Dermis blood vessel endothelial cell (primary cell): ENCODE measurements around the gene GULP1. TPM values are rescaled to one million over a fixed set of nuclear protein-coding genes. Genes with fewer than 3 reads are reported as not detected.
A peak's percentile ranks its signal among the peaks of the same experiment; 100 is the strongest.
"Not testable (repeated sequence)": the region's sequence is repeated elsewhere in the genome, so short reads cannot be mapped to it uniquely, and the experiment has no call there.

Experiments
- DNase-seq: peaks from one replicate; pipeline ENCODE4 v3.0.0; 2010
- total RNA-seq: library from RNA; depleted of rRNA; stranded (reverse); fragments of >200 nt; gene quantifications from 2 replicates; pipeline ENCODE4 v1.2.3, GENCODE V29; 2014

Gene GULP1
- total RNA-seq, 1 donor from 2014 or later: 15.7 TPM

- DNase-seq: no peak
These were observed 193.8 kb downstream of the GULP1 start for GRCh38 chr2:188485496-188485895.

DNA sequence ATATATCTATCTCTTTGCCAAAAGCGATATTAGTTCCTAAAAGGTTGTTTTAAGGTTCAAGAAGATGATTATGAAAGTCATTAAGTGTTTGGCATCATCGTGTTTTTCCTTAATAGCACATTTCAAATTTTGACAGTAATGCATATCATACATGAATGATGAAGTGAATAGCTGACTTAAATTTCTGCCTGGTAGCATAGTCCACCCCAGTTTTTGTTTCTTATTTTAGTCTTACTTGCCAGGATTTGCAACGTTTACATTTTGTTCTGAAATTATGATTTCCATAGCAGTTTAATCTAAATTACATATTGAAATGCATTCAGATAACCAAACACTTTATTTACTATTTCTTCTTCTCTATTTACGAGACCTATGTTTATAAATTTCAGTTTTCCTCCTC is 201.1 kb downstream of the GULP1 start:
- no peak for DNase-seq

- DNase-seq: no peak
These were observed 203.2 kb downstream of the GULP1 start for GRCh38 chr2:188494906-188495305.

DNA sequence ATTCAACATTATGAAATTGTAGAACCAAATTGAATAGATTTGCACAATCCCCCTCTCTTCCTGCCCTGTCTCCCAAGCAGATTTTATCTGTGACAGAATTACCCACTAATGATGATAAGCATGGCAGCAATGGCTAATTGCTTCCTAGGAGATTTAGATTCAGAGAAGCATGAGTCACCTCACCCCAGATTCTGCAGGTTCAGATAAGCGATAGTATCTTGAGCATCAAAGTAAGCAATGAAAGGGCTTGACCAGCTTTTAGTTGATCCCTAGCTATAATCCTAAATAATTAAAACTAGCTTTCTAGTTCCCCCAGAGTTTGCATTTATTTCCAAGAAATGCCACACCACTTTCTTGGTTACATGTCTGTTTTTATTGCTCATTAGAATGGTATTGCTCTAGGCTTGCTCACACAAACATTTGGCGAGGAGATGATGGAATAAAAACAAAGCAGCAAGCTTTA is 204.3 kb downstream of the GULP1 start:
- DNase-seq: no peak

- DNase-seq: no peak
These were observed 206.1 kb downstream of the GULP1 start for GRCh38 chr2:188497726-188498125.

DNA sequence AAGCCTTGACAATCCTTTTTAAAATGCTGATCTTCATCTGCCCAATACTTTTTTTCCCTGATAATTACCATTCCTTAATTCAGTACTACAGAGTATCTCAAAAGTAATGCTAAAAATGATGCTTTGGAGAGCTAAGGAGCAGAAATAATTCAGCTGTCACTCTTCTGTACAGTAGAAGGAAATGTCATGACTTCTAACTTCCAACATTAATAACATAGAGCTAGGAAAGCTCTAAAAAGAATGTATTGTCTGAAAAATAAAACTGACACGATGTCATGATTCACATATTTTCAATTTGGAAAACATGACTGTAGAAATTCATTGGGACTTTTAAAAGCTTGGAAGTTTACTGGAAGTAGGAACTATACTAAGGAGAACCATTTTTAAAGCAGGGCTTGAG is 212.3 kb downstream of the GULP1 start:
- DNase-seq: no peak

DNA sequence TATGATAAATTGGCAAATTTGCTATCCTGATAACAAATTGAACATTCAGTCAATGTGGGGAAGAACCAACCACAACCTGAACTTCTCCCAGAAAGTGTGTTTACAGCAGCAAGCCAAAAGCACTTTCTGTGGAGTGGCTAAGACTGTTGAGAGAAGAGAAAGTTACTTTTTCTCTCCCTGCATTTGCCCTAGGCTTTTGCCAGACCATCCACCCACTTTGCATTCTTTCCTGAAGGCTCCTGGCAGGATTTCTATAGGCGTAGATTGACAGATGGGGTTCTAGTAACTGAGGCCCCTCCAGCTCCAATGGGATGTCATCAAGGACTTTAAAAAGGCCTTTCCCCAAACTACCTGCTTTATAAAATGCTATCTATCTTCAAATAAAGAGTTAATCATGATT is 215.2 kb downstream of the GULP1 start:
- no peak for DNase-seq

DNA sequence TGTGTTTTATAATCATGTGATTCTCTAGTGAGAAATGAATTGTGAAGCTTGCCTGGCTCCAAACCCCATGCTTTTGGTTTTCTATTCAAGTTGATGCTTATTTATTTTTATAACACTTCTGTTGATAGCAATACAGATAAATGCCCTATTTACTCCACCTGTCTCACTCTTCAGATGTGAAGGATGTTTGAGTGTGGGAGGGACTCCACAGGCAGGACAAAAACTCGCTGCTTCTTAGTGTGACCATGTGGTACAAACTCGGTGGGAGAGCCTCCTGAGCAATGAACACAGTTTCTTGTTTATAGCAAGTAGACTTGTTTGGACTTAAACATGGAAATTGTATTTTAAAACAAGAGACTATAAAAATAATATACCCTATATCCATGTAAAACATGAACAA is 219.7 kb downstream of the GULP1 start:
- no peak for DNase-seq

DNA sequence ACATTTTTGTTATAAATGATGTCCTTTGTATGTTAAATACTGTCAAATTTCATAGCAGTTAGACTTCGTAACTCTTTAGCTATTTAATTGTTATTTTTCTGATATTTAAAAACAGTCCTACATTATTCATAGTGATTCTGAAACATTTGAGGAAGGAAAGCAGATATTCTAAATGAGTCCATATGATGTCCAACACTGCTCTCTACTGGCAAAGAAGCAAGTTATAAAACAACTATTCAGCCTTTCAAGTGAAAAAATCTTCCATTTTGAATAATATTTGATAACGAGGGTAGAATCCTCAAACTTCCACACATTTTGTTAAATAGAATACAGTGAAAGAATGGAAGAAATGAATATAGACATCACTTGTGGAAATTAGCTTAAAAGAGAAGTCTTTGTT is 220.8 kb downstream of the GULP1 start:
- peak; percentile 73 for DNase-seq

- no peak for DNase-seq
These were observed 224.2 kb downstream of the GULP1 start for GRCh38 chr2:188515918-188516317.

GRCh38 chr2:188517549-188518215 is 226.0 kb downstream of the GULP1 start:
- no peak for DNase-seq

DNA sequence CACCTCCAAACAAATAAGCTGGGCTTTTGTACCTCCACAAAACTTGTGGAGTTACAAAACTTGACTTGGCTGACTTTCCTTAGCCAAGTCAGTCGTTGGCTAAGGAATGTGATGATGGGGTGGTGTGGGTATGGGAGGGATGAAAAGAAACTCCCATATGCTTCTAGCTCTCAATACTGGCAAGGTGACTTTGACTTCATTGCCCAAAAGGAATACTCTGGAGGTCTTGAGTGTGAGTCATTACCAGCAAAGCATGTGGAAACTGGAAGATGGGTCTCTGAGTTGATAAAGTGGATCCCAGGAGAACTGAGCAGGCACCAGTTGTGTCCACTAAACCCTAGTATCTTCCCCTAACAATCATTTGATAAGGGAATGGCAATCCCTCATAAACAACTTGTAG is 226.7 kb downstream of the GULP1 start:
- DNase-seq: no peak

- DNase-seq: peak; percentile 51
These were observed 227.5 kb downstream of the GULP1 start for GRCh38 chr2:188519136-188519535.

DNA sequence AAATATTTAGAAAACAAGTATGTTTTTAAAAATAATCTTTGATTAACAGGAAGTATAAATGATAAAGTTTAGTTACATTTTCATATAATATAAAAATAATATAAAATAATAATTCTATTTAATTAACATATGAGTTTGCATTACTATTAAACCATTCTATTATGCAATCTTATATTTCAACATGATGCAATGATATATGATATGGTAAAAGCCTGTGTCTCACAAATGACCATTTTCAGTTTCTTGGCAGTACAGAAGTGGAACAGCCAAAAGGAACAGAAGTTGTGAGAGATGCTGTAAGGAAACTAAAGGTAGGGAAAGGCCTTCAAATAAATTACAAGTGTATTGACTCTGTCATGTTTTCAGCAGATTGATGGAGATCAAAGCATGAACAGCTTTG is 230.8 kb downstream of the GULP1 start:
- DNase-seq: no peak

- DNase-seq: peak; percentile 34
These were observed 232.2 kb downstream of the GULP1 start for GRCh38 chr2:188523919-188524318.

DNA sequence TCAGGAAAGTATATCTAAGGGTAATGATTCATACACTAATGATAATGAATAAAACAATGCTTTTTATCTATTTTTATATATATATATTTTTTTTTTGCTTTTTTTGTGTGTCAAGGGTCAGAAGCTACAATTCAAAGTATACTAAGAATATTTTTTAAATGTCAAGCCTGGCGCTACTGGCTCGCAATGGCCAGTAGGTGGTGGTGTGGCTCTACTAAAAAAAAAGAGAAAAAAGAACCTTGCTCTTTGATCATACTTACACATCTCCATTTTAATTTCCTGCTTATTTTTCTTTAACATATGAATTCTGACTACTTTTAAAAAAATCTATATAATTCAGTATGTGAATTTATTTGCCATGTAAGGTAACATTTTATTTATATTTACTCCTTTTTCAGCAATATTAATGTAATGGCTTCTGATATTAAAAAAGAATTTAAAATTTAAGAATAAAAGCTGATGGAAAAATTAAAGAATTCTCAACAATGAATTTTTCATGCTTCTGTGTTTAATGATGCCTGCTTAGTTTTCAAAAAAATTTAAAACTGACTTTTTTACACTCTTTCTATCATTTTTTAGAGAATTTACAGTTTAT is 232.9 kb downstream of the GULP1 start:
- DNase-seq: peak; percentile 66

- no peak for DNase-seq
These were observed 235.0 kb downstream of the GULP1 start for GRCh38 chr2:188526701-188527100.

- DNase-seq: no peak
These were observed 235.5 kb downstream of the GULP1 start for GRCh38 chr2:188527141-188527540.

DNA sequence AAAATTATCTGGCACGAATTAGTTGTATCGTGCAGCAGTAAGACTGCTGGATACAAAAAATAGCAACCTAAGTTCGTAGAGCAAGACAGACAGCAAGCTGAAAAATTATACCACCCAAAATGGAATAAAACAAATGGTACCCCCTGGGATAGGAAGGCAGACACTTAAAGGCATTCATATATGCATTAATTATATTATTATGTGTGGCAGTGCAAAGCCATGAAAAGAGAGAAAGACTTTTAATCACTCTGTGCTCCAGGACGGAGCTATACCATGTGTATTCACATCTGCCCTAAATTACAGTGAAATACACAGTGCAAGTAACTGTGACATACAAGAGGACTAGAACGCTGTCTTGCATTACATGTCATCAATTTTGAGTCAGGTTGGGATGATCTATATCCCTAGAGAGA is 235.9 kb downstream of the GULP1 start:
- no peak for DNase-seq

DNA sequence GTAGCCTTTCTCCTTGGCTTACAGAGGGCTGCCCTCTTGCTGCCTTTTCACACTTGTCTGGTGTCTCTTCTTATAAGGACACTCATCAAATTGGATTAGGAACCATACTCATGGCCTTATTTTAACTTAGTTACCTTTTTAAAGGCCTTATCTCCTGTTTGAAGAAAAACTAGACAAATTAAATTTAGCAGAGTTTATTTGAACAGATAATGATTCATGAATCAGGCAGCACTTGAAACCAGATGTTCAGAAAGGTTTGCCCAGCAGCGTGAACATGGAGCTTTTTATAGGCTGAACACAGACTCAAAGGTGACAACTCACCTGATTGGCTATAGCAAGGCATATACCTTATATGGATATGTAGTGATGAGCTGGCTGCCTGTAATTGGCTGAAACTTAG is 238.0 kb downstream of the GULP1 start:
- no peak for DNase-seq

GRCh38 chr2:188534875-188535274 is 243.2 kb downstream of the GULP1 start:
- DNase-seq: no peak

- DNase-seq: peak; percentile 9
These were observed 260.0 kb downstream of the GULP1 start for GRCh38 chr2:188551671-188552070.

DNA sequence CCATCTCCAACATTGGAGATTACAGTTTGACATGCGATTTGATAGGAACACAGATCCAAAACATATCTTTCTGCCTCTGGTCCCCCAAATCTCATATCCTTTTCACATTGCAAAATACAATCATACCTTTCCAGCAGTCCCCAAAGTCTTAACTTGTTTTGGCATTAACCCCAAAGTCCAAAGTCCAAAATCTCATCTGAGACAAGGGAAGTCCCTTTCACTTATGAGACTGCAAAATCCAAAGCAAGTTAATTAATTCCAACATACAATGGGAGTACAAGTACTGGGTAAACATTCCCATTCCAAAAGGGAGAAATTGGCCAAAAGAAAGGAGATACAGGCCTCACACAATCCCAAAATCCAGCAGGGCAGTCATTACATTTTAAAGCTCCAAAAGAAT is 265.4 kb downstream of the GULP1 start:
- no peak for DNase-seq

DNA sequence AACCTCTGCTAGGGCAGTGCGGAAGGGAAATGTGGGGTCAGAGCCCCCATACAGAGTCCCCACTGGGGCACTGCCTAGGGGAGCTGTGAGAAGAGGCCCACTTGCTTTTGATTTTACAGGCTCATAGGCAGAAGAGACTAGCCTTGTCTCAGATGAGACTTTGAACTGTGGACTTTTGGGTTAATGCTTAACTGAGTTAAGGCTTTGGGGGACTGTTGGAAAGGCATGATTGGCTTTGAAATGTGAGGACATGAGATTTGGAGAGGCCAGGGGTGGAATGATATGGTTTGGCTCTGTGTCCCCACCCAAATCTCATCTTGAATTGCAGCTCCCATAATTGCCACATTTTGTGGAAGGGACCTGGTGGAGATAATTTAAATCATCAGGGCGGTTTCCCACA is 267.8 kb downstream of the GULP1 start:
- not testable (repeated sequence) for DNase-seq

DNA sequence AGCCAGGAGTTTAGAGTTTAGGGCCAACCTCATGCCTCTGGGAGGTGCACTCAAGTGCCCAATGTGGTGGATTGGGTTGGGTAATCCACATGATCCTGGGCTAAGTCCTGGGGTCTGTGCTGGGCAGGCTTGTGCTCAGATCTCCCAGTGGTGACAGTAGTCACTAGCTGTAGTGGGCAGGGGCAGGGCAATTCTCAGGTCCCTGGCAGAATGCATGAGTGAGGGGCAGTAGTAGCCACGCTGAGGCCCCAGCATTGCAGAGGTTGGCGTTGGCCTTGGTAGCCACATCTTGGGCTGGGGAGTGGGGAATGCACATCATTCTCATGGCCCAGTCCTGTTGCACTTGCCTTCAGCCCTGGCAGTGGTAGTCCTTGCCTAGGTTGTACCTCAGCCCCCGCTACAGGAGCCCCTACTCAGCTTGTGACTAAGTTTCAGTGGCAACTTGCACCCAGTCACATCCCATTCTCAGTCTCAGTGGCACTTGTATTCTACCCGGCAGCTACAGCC is 269.9 kb downstream of the GULP1 start:
- no peak for DNase-seq
